Measurements from ENCODE around the gene GALNT10. TPM values are rescaled to one million over a fixed set of nuclear protein-coding genes. Genes with fewer than 3 reads are reported as not detected.

Gene GALNT10
- total RNA-seq, 2 donors from 2014 or later, result 41.7 to 47.4 TPM

DNA sequence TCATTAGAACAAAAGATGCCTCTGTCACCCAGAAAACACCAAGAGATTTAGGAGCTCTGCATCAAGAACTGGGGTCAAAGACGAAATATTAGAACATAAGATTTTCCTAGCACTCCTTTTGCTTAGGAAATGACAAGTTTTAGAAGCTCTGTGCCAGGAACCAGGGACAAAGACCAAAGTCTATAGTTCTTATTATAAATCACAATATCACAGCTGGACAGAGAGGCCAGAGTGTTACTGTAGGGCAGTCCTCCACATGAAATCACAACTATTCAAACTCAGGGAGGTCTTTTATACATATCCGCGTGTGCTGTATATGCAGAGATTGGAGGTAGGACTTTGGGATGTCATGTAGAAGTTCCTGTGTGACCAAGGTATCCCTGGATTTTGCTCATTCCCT, 138.5 kb downstream of the GALNT10 start:
- peaks cover 2 to 3% of the 10 kb centered on the region in 2 donors for H3K36me3 Mint-ChIP-seq (ENCODE audit: insufficient read depth in 2 of 2)
- no peak overlapping the region for H3K4me3 Mint-ChIP-seq
- ATAC-seq (replicated peaks in 1 of 2), result no peak
- no peaks in the 10 kb centered on the region for H3K27me3 Mint-ChIP-seq (ENCODE audit: low read depth)
- H3K27ac Mint-ChIP-seq, result no peak overlapping the region
- no peak for DNase-seq
- H3K4me1 Mint-ChIP-seq (ENCODE audit: low read depth), result no peaks in the 10 kb centered on the region
- no peaks in the 10 kb centered on the region for H3K9me3 Mint-ChIP-seq

DNA sequence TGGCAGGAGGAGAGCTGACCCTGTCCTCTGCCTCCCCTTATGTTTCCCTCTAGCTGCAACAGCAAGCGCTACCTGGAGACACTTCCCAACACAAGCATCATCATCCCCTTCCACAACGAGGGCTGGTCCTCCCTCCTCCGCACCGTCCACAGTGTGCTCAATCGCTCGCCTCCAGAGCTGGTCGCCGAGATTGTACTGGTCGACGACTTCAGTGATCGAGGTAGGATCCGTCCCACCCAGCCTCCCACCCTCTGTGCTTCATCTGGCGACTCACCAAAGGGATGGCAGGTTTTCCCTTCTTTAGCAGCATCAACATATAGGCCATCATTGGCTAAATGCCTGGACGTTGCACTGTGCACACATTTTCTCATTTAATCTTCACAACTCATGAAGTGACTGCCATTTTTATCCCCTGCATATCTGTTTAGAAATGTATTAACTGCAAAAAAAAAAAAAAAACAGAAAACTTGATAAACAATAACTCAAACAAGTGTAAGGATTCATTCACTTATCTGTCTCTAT, 139.0 kb downstream of the GALNT10 start:
- ATAC-seq (replicated peaks in 1 of 2), result no peak
- Mint-ChIP-seq H3K4me1 (ENCODE audit: low read depth) (no peaks in the 10 kb centered on the region), H3K27me3 (ENCODE audit: low read depth) (no peaks in the 10 kb centered on the region), H3K4me3 (no peak overlapping the region), H3K36me3 (ENCODE audit: insufficient read depth in 2 of 2) (peaks cover 2 to 3% of the 10 kb centered on the region in 2 donors), H3K9me3 (no peaks in the 10 kb centered on the region), H3K27ac (no peak overlapping the region)
- no peak for DNase-seq

DNA sequence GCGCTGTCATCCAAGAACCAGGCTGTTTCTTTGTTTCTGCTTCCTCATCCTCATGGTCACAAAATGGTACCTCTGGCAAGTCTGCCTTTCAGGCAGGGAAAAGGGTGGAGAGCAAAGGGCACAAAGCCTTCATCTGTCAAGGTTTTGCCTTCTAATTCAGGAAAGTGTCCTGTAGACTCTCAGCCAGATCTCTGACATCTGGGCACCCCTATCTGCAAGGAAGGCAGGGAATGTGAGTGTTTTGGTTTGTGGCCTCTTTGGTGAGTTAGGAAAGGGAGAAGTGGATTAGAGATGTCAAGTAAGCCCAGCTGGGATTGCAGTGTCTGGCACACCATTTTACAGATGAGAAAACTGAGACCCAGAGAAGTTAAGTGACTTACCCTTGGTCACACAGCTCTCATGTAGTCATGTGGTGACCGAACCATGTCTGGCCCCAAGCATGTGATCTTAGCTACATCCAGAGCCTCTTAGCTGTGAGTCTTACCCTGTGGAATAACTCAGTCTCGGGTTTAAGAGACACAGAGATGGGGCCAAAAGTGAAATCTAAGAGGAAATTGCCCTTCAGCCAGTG, 139.6 kb downstream of the GALNT10 start:
- no peaks in the 10 kb centered on the region for H3K9me3 Mint-ChIP-seq
- H3K4me3 Mint-ChIP-seq, result no peak overlapping the region
- no peaks in the 10 kb centered on the region for H3K27me3 Mint-ChIP-seq (ENCODE audit: low read depth)
- no peak for ATAC-seq (replicated peaks in 1 of 2)
- H3K36me3 Mint-ChIP-seq (ENCODE audit: insufficient read depth in 2 of 2), result peaks cover 2 to 3% of the 10 kb centered on the region in 2 donors
- no peaks in the 10 kb centered on the region for H3K4me1 Mint-ChIP-seq (ENCODE audit: low read depth)
- H3K27ac Mint-ChIP-seq, result no peak overlapping the region
- DNase-seq, result no peak

DNA sequence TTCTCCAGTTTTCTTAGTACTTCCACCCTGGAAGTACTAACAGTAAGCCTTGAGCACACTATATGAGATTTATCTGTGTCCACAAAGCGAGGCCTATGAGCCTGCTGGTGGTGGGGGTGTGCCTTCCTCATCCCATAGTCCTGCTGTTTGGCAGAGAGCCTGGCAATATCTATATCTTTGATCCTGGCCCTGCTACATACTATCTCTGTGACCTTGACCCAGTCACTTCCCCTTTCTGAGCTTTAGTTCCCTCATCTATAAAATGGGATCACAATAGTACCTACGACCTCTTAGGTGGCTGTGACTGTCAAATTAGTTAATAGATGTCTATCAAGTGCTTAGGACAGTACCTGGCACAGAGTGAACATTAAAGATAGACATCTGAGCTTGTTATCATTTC, 140.7 kb downstream of the GALNT10 start:
- ATAC-seq (replicated peaks in 1 of 2), result no peak
- no peak for DNase-seq
- no peaks in the 10 kb centered on the region for H3K27me3 Mint-ChIP-seq (ENCODE audit: low read depth)
- H3K36me3 Mint-ChIP-seq (ENCODE audit: insufficient read depth in 2 of 2), result peaks cover 2 to 3% of the 10 kb centered on the region in 2 donors
- no peak overlapping the region for H3K27ac Mint-ChIP-seq
- no peaks in the 10 kb centered on the region for H3K9me3 Mint-ChIP-seq
- no peaks in the 10 kb centered on the region for H3K4me1 Mint-ChIP-seq (ENCODE audit: low read depth)
- no peak overlapping the region for H3K4me3 Mint-ChIP-seq

DNA sequence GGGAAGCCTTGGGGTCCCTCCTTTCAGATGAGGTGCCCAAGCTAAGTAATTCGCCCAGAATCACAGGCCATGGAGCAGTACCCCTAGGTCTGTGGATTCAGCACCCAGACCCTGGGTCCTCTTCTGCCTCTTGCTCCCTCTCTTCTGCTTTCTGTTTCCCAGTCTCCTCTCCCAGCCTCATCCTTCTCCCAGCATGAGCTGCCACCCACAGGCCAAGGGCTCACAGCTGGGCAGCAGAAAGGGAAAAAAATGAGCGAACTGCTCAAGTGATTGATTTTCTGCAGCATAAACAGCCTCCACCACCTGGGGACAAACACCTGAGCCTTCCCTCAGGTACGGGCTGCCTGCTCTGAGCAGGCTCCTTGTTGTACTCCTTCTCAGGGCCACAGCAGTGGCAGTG, 141.4 kb downstream of the GALNT10 start:
- ATAC-seq (replicated peaks in 1 of 2) (no peak), DNase-seq (no peak)
- Mint-ChIP-seq H3K4me1 (ENCODE audit: low read depth) (no peaks in the 10 kb centered on the region), H3K27me3 (ENCODE audit: low read depth) (no peaks in the 10 kb centered on the region), H3K4me3 (no peak overlapping the region), H3K36me3 (ENCODE audit: insufficient read depth in 2 of 2) (peaks cover 3 to 4% of the 10 kb centered on the region in 2 donors), H3K9me3 (no peaks in the 10 kb centered on the region), H3K27ac (no peak overlapping the region)

DNA sequence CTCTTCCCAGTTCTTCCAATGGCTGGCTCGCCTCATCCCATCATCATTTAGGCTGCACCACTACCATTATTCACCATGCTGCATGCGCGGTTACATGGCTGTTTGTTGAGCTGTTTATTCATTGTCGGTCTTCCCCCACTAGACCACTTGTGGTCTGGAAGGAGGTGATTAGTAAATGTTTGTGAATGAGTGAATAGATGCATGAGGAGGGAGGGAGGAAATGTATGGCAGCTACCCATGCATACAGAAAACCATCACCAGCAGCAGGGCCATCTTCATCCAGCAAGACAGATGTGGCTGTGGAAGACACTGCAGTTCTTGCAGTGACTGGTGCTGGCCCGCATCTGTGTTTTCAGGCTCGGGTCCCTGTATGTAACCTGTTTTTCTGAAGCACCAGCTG, 141.9 kb downstream of the GALNT10 start:
- Mint-ChIP-seq H3K4me3 (no peak overlapping the region), H3K27ac (no peak overlapping the region)
- no peak for ATAC-seq (replicated peaks in 1 of 2)

DNA sequence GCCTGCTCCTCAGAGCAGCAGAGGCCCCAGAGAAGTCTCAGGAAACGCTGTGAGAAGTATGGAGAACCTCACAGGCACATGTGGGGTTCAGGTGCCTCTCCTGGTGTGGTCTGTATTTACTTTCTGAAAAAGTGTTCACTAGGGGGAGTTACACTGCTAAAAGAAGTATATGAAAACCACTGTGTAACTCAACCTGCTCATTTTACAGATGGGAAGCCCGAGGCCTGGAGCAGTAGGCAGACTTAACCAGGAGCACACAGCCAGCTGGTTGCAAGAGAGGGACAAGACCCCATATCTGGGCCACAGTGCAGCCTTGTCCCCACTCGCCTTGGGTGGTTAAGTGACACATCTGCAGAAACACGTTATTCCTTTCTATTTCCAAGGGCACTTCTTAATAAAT, 142.5 kb downstream of the GALNT10 start:
- ATAC-seq (replicated peaks in 1 of 2), result no peak
- Mint-ChIP-seq H3K27ac (no peak overlapping the region), H3K4me1 (ENCODE audit: low read depth) (no peaks in the 10 kb centered on the region), H3K36me3 (ENCODE audit: insufficient read depth in 2 of 2) (peaks cover 3 to 11% of the 10 kb centered on the region in 2 donors), H3K27me3 (ENCODE audit: low read depth) (no peaks in the 10 kb centered on the region), H3K9me3 (no peaks in the 10 kb centered on the region), H3K4me3 (no peak overlapping the region)
- no peak for DNase-seq

More for the DNA sequence above, 141.9 kb downstream of the GALNT10 start:
- Mint-ChIP-seq H3K36me3 (ENCODE audit: insufficient read depth in 2 of 2) (peaks cover 3 to 6% of the 10 kb centered on the region in 2 donors), H3K4me1 (ENCODE audit: low read depth) (no peaks in the 10 kb centered on the region), H3K9me3 (no peaks in the 10 kb centered on the region), H3K27me3 (ENCODE audit: low read depth) (no peaks in the 10 kb centered on the region)
- no peak for DNase-seq

DNA sequence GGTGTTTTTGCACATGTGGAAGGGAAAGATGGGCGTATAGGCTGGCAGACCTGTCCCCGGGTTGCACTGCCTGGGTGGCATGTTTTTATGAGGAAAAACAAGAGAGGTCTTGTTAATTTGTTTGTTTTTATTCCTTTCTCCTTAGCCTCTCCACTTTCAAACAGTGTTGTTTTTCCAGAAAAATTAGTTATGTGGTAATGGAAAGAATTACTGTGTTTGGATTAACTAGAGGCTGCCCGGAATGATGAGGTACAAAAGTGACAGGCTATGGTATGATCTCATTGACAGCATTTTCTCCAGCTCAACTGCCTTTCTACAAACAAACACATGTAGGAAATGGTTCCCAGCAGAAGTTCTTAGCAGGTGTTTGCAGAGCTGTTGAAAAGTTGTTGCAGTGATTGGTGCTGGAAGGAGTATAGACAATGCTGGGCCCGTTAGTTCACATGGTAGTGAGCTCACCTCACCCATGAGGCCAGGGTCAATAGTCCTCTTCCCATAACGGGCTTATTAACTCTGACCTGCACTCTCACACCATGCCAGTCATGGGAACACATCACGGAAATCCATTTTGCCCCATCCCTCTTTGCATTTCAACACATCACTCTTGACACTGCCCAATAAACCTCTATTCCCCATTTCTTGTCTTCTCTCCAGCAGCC, 144.0 kb downstream of the GALNT10 start:
- no peak for ATAC-seq (replicated peaks in 1 of 2)
- Mint-ChIP-seq H3K4me3 (no peak overlapping the region), H3K27ac (no peak overlapping the region), H3K4me1 (ENCODE audit: low read depth) (no peaks in the 10 kb centered on the region), H3K9me3 (no peaks in the 10 kb centered on the region), H3K36me3 (ENCODE audit: insufficient read depth in 2 of 2) (peaks cover 3 to 12% of the 10 kb centered on the region in 2 donors), H3K27me3 (ENCODE audit: low read depth) (no peaks in the 10 kb centered on the region)
- no peak for DNase-seq

DNA sequence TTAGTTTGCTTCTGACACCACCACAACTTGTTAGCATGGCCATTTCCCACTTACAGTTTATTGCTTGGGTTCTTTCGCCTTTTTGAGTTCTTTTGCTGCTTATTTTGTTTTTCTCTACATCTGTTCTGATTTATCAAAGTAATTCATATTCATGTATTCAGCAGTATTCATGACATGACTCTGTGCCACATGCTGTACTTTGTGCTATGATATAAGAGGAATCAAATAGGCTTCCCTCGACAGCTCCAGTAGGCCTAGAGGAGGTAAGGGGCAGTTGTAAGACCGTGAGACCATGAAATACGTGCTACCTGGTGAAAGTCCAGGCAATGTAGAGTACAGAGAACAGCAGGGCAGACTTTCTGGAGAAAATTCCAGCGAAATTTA, 144.5 kb downstream of the GALNT10 start:
- DNase-seq (no peak), ATAC-seq (replicated peaks in 1 of 2) (no peak)
- Mint-ChIP-seq H3K36me3 (ENCODE audit: insufficient read depth in 2 of 2) (peaks cover 3 to 12% of the 10 kb centered on the region in 2 donors), H3K4me1 (ENCODE audit: low read depth) (no peaks in the 10 kb centered on the region), H3K9me3 (no peaks in the 10 kb centered on the region), H3K27ac (no peak overlapping the region), H3K4me3 (no peak overlapping the region), H3K27me3 (ENCODE audit: low read depth) (no peaks in the 10 kb centered on the region)

DNA sequence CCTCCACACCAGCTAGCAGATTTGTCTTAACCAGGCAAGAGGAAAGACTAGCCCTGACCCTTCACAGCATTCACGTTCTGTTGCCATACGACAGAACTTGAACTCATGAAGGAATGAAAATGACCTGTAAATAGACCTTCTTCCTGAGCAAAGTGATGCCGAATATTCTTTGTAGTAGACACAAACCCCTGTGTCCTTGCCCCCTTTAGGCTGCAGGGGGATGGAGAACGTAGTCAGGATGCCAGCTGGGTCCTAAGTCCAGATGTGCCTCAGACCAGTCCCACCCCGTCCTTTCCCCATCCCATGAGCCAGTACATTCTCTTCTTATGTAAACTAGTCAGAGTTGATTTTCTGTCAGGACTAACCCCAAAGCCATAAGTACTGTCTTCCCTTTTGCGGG, 151.1 kb downstream of the GALNT10 start:
- ATAC-seq (replicated peaks in 1 of 2) (no peak), DNase-seq (no peak)
- Mint-ChIP-seq H3K9me3 (no peaks in the 10 kb centered on the region), H3K27me3 (ENCODE audit: low read depth) (no peaks in the 10 kb centered on the region), H3K27ac (no peak overlapping the region), H3K36me3 (ENCODE audit: insufficient read depth in 2 of 2) (peaks cover 0 to 8% of the 10 kb centered on the region in 2 donors), H3K4me3 (no peak overlapping the region), H3K4me1 (ENCODE audit: low read depth) (peaks cover 5% of the 10 kb centered on the region)

DNA sequence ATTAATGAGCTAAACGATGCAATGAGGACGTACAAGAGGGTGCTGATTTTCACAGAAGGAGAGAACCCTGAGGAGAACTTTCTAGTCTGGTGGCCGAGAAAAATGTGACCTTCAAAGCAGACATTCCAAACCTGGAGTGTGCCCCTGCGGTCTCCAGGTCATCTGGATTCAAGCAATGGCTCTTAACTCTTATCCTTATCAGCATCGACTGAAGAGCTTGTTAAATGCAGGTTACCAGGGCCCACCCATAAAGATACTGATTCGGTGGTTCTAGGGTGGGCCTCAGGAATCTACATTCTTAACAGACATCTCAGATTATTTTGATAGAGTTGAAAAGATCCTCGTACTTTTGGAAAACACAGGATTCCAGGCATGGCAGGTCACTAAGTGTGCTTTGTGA, 151.7 kb downstream of the GALNT10 start:
- no peaks in the 10 kb centered on the region for H3K27me3 Mint-ChIP-seq (ENCODE audit: low read depth)
- no peak overlapping the region for H3K27ac Mint-ChIP-seq
- peaks cover 5% of the 10 kb centered on the region for H3K4me1 Mint-ChIP-seq (ENCODE audit: low read depth)
- ATAC-seq (replicated peaks in 1 of 2) (no peak), DNase-seq (no peak)
- peaks cover 0 to 8% of the 10 kb centered on the region in 2 donors for H3K36me3 Mint-ChIP-seq (ENCODE audit: insufficient read depth in 2 of 2)
- no peak overlapping the region for H3K4me3 Mint-ChIP-seq
- no peaks in the 10 kb centered on the region for H3K9me3 Mint-ChIP-seq

DNA sequence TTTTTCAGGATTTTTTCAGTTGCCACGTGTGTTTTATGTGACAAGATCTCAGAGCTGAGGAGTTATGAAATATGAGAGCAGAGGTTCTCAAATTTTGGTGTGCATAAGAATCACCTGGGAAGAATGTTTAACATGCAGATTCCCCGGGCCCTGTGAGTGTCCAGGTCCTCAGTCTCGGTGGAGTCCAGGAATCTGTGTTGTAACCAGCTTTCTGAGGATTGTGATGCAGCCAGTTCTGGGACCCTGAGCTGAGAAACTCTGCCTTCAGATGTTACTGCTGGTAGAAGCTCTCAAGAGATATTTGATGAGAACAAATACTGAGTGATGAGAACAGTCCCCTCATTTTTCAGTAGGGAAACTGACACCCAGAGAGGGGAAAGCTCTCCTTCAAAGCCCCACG, 152.4 kb downstream of the GALNT10 start:
- Mint-ChIP-seq H3K9me3 (no peaks in the 10 kb centered on the region), H3K4me3 (no peak overlapping the region), H3K27me3 (ENCODE audit: low read depth) (no peaks in the 10 kb centered on the region), H3K4me1 (ENCODE audit: low read depth) (peaks cover 5% of the 10 kb centered on the region), H3K27ac (no peak overlapping the region), H3K36me3 (ENCODE audit: insufficient read depth in 2 of 2) (peaks cover 0 to 2% of the 10 kb centered on the region in 2 donors)
- ATAC-seq (replicated peaks in 1 of 2), result no peak
- DNase-seq, result no peak

DNA sequence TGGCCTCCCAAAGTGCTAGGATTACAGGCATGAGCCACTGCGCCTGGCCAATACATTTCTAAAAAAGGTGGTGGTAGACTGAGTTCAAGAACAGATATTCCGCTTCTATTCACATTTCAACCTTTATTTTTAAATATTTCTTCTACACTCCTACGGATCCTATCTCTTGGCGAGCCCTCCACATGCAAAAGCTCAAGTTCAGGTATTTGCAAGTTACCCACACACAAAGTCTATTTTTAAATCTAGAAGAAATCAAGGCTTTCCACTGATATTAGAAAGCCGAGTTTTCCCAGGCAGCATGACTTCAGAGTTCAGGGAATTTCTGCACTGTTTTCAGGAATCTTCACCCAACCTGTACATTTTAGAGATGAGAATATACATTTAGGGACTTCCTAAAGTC, 153.9 kb downstream of the GALNT10 start:
- no peak overlapping the region for H3K27ac Mint-ChIP-seq
- no peak for DNase-seq
- H3K4me1 Mint-ChIP-seq (ENCODE audit: low read depth), result peaks cover 5% of the 10 kb centered on the region
- no peak for ATAC-seq (replicated peaks in 1 of 2)
- no peaks in the 10 kb centered on the region for H3K36me3 Mint-ChIP-seq (ENCODE audit: insufficient read depth in 2 of 2)
- no peaks in the 10 kb centered on the region for H3K27me3 Mint-ChIP-seq (ENCODE audit: low read depth)
- no peaks in the 10 kb centered on the region for H3K9me3 Mint-ChIP-seq
- H3K4me3 Mint-ChIP-seq, result no peak overlapping the region
